Measurements from ENCODE around the gene CDKN1B.

CDKN1B gene

GRCh38 chr12:12714276-12715021 is 2.7 kb upstream of the CDKN1B start:
- DNase-seq (ENCODE audit: low read depth), result no peak
- TF ChIP-seq CTCF (IDR thresholded peaks at IDR 0.05; ENCODE audit: low read length, missing control alignments), result peak; percentile 30
- peak overlapping the region; percentile 27 for H3K4me3 ChIP-seq (replicated peaks; ENCODE audit: low read depth, low read length)

GRCh38 chr12:12715128-12715458 is 2.1 kb upstream of the CDKN1B start:
- H3K4me3 ChIP-seq (replicated peaks; ENCODE audit: low read depth, low read length), result no peak overlapping the region
- no peak for DNase-seq (ENCODE audit: low read depth)
- TF ChIP-seq CTCF (IDR thresholded peaks at IDR 0.05; ENCODE audit: low read length, missing control alignments), result no peak

- DNase-seq (ENCODE audit: low read depth), result no peak
- TF ChIP-seq CTCF (IDR thresholded peaks at IDR 0.05; ENCODE audit: low read length, missing control alignments), result no peak
- no peak overlapping the region for H3K4me3 ChIP-seq (replicated peaks; ENCODE audit: low read depth, low read length)
Observed at GRCh38 chr12:12715459-12716150, 1.6 kb upstream of the CDKN1B start.

GRCh38 chr12:12716151-12716792 is 896 bp upstream of the CDKN1B start:
- DNase-seq (ENCODE audit: low read depth), result no peak
- peak overlapping the region; percentile 72 for H3K4me3 ChIP-seq (replicated peaks; ENCODE audit: low read depth, low read length)
- no peak for TF ChIP-seq CTCF (IDR thresholded peaks at IDR 0.05; ENCODE audit: low read length, missing control alignments)

- TF ChIP-seq CTCF (IDR thresholded peaks at IDR 0.05; ENCODE audit: low read length, missing control alignments), result no peak
- H3K4me3 ChIP-seq (replicated peaks; ENCODE audit: low read depth, low read length), result peak overlapping the region; percentile 72
- DNase-seq (ENCODE audit: low read depth), result no peak
Observed at GRCh38 chr12:12717586-12718380, 615 bp downstream of the CDKN1B start.

GRCh38 chr12:12718381-12718759 is 1.2 kb downstream of the CDKN1B start:
- H3K4me3 ChIP-seq (replicated peaks; ENCODE audit: low read depth, low read length), result peak overlapping the region; percentile 72
- TF ChIP-seq CTCF (IDR thresholded peaks at IDR 0.05; ENCODE audit: low read length, missing control alignments), result no peak
- no peak for DNase-seq (ENCODE audit: low read depth)
